Measurements from ENCODE around the gene RECK. TPM values are rescaled to one million over a fixed set of nuclear protein-coding genes. Genes with fewer than 3 reads are reported as not detected.

RECK gene
- total and polyA plus RNA-seq, 2 experiments from 2014 or later, result 8.1 to 11.6 TPM

DNA sequence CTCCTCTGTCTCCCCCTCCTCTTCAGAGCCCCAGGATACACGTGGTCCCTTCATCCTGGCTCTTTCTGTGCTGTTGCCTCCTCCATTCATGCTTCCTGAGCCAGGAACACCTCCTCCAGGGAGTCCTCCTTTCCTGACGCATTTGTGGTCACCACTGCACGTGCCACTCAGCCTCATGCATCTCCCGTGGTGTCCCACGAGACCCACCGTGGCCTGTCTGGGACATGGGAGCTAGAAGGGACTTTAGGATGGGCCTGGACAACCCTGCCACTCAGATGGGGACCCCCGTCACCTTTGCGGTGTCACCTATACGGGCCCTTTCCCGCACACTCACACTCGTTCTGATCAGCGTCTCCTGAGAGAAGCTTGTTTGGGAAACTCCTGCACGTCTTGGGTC, 106.5 kb downstream of the RECK start:
- H3K4me1 ChIP-seq (ENCODE audit: insufficient read depth), result no peaks in the 10 kb centered on the region
- ATAC-seq (no peak), DNase-seq (ENCODE audit: low spot score) (no peak)
- H3K9me2 ChIP-seq (ENCODE audit: insufficient read depth), result 0 out of 2 replicates have a peak, but pooled peaks cover 3% of the 10 kb centered on the region
- no peak overlapping the region for H2AFZ ChIP-seq
- no peak overlapping the region for H3K27ac Mint-ChIP-seq
- H3K36me3 Mint-ChIP-seq (ENCODE audit: low read depth), result peaks cover 14% of the 10 kb centered on the region
- H3K27me3 Mint-ChIP-seq (ENCODE audit: insufficient read depth, low read depth, poor library complexity), result peaks cover 14% of the 10 kb centered on the region
- no peaks in the 10 kb centered on the region for H4K20me1 ChIP-seq (replicated peaks; ENCODE audit: insufficient read depth)
- H3K4me1 Mint-ChIP-seq, result peaks cover 6% of the 10 kb centered on the region
- H3F3A ChIP-seq (replicated peaks; ENCODE audit: low read depth), result no peaks in the 10 kb centered on the region
- peaks cover 21% of the 10 kb centered on the region for H3K27me3 ChIP-seq (ENCODE audit: insufficient read depth)
- no peak overlapping the region for H3K27ac ChIP-seq (ENCODE audit: low read depth)
- no peak overlapping the region for H3K4me3 ChIP-seq
- TF ChIP-seq, protein P1, sequence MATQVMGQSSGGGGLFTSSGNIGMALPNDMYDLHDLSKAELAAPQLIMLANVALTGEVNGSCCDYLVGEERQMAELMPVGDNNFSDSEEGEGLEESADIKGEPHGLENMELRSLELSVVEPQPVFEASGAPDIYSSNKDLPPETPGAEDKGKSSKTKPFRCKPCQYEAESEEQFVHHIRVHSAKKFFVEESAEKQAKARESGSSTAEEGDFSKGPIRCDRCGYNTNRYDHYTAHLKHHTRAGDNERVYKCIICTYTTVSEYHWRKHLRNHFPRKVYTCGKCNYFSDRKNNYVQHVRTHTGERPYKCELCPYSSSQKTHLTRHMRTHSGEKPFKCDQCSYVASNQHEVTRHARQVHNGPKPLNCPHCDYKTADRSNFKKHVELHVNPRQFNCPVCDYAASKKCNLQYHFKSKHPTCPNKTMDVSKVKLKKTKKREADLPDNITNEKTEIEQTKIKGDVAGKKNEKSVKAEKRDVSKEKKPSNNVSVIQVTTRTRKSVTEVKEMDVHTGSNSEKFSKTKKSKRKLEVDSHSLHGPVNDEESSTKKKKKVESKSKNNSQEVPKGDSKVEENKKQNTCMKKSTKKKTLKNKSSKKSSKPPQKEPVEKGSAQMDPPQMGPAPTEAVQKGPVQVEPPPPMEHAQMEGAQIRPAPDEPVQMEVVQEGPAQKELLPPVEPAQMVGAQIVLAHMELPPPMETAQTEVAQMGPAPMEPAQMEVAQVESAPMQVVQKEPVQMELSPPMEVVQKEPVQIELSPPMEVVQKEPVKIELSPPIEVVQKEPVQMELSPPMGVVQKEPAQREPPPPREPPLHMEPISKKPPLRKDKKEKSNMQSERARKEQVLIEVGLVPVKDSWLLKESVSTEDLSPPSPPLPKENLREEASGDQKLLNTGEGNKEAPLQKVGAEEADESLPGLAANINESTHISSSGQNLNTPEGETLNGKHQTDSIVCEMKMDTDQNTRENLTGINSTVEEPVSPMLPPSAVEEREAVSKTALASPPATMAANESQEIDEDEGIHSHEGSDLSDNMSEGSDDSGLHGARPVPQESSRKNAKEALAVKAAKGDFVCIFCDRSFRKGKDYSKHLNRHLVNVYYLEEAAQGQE (IDR thresholded peaks at IDR 0.05; ENCODE audit: unreplicated experiment), result no peak
- TF ChIP-seq ZNF114 (CRISPR knock-in tag; IDR thresholded peaks at IDR 0.05), result no peak
- TF ChIP-seq, protein P2, sequence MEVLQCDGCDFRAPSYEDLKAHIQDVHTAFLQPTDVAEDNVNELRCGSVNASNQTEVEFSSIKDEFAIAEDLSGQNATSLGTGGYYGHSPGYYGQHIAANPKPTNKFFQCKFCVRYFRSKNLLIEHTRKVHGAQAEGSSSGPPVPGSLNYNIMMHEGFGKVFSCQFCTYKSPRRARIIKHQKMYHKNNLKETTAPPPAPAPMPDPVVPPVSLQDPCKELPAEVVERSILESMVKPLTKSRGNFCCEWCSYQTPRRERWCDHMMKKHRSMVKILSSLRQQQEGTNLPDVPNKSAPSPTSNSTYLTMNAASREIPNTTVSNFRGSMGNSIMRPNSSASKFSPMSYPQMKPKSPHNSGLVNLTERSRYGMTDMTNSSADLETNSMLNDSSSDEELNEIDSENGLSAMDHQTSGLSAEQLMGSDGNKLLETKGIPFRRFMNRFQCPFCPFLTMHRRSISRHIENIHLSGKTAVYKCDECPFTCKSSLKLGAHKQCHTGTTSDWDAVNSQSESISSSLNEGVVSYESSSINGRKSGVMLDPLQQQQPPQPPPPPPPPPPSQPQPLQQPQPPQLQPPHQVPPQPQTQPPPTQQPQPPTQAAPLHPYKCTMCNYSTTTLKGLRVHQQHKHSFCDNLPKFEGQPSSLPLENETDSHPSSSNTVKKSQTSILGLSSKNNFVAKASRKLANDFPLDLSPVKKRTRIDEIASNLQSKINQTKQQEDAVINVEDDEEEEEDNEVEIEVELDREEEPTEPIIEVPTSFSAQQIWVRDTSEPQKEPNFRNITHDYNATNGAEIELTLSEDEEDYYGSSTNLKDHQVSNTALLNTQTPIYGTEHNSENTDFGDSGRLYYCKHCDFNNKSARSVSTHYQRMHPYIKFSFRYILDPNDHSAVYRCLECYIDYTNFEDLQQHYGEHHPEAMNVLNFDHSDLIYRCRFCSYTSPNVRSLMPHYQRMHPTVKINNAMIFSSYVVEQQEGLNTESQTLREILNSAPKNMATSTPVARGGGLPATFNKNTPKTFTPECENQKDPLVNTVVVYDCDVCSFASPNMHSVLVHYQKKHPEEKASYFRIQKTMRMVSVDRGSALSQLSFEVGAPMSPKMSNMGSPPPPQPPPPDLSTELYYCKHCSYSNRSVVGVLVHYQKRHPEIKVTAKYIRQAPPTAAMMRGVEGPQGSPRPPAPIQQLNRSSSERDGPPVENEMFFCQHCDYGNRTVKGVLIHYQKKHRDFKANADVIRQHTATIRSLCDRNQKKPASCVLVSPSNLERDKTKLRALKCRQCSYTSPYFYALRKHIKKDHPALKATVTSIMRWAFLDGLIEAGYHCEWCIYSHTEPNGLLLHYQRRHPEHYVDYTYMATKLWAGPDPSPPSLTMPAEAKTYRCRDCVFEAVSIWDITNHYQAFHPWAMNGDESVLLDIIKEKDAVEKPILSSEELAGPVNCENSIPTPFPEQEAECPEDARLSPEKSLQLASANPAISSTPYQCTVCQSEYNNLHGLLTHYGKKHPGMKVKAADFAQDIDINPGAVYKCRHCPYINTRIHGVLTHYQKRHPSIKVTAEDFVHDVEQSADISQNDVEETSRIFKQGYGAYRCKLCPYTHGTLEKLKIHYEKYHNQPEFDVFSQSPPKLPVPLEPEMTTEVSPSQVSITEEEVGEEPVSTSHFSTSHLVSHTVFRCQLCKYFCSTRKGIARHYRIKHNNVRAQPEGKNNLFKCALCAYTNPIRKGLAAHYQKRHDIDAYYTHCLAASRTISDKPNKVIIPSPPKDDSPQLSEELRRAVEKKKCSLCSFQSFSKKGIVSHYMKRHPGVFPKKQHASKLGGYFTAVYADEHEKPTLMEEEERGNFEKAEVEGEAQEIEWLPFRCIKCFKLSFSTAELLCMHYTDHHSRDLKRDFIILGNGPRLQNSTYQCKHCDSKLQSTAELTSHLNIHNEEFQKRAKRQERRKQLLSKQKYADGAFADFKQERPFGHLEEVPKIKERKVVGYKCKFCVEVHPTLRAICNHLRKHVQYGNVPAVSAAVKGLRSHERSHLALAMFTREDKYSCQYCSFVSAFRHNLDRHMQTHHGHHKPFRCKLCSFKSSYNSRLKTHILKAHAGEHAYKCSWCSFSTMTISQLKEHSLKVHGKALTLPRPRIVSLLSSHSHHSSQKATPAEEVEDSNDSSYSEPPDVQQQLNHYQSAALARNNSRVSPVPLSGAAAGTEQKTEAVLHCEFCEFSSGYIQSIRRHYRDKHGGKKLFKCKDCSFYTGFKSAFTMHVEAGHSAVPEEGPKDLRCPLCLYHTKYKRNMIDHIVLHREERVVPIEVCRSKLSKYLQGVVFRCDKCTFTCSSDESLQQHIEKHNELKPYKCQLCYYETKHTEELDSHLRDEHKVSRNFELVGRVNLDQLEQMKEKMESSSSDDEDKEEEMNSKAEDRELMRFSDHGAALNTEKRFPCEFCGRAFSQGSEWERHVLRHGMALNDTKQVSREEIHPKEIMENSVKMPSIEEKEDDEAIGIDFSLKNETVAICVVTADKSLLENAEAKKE (CRISPR knock-in tag; IDR thresholded peaks at IDR 0.05), result no peak
- no peak for TF ChIP-seq POLR2AphosphoS5 (IDR thresholded peaks at IDR 0.05; ENCODE audit: low read depth)
- no peak for TF ChIP-seq EZH2phosphoT487 (IDR thresholded peaks at IDR 0.05; ENCODE audit: unreplicated experiment)
- no peak for TF ChIP-seq NANOG (IDR thresholded peaks at IDR 0.05; ENCODE audit: borderline replicate concordance)
- no peak for TF ChIP-seq STAT1 (IDR thresholded peaks at IDR 0.05; ENCODE audit: unreplicated experiment)
- no peak for TF ChIP-seq CREB1 (CRISPR knock-in tag; IDR thresholded peaks at IDR 0.05; ENCODE audit: low read depth)
- TF ChIP-seq, protein P3, sequence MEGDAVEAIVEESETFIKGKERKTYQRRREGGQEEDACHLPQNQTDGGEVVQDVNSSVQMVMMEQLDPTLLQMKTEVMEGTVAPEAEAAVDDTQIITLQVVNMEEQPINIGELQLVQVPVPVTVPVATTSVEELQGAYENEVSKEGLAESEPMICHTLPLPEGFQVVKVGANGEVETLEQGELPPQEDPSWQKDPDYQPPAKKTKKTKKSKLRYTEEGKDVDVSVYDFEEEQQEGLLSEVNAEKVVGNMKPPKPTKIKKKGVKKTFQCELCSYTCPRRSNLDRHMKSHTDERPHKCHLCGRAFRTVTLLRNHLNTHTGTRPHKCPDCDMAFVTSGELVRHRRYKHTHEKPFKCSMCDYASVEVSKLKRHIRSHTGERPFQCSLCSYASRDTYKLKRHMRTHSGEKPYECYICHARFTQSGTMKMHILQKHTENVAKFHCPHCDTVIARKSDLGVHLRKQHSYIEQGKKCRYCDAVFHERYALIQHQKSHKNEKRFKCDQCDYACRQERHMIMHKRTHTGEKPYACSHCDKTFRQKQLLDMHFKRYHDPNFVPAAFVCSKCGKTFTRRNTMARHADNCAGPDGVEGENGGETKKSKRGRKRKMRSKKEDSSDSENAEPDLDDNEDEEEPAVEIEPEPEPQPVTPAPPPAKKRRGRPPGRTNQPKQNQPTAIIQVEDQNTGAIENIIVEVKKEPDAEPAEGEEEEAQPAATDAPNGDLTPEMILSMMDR (conservative IDR thresholded peaks at IDR 0.05; ENCODE audit: low read depth in 2 of 2), result no peak
- TF ChIP-seq, protein P4, sequence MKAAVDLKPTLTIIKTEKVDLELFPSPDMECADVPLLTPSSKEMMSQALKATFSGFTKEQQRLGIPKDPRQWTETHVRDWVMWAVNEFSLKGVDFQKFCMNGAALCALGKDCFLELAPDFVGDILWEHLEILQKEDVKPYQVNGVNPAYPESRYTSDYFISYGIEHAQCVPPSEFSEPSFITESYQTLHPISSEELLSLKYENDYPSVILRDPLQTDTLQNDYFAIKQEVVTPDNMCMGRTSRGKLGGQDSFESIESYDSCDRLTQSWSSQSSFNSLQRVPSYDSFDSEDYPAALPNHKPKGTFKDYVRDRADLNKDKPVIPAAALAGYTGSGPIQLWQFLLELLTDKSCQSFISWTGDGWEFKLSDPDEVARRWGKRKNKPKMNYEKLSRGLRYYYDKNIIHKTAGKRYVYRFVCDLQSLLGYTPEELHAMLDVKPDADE (IDR thresholded peaks at IDR 0.05), result no peak
- no peak for TF ChIP-seq ZNF331 (CRISPR knock-in tag; IDR thresholded peaks at IDR 0.05; ENCODE audit: low read depth)
- no peak for TF ChIP-seq EZH2 (IDR thresholded peaks at IDR 0.05; ENCODE audit: low read depth, unreplicated experiment)
- TF ChIP-seq JUNB (IDR thresholded peaks at IDR 0.05; ENCODE audit: unreplicated experiment), result no peak
- no peak overlapping the region for H3K4me2 ChIP-seq
- no peaks in the 10 kb centered on the region for H3K36me3 ChIP-seq (ENCODE audit: insufficient read depth)
- H3K79me2 ChIP-seq (replicated peaks; ENCODE audit: insufficient read depth), result no peaks in the 10 kb centered on the region
- H3K9me3 Mint-ChIP-seq, result peaks cover 18% of the 10 kb centered on the region
- H3K4me3 Mint-ChIP-seq, result no peak overlapping the region
